GM19468 (cell line): ENCODE measurements around the gene UGDH.

Experiments used
- ATAC-seq: cut with Tn5 transposase; IDR thresholded peaks from one replicate; pipeline ENCODE4 v1.9.1; 2021; ENCODE audit warnings: mild to moderate bottlenecking, moderate library complexity, moderate number of reproducible peaks; ENCODE audit not compliant: unreplicated experiment; ENCODE audit errors: extremely low read depth

UGDH gene

DNA sequence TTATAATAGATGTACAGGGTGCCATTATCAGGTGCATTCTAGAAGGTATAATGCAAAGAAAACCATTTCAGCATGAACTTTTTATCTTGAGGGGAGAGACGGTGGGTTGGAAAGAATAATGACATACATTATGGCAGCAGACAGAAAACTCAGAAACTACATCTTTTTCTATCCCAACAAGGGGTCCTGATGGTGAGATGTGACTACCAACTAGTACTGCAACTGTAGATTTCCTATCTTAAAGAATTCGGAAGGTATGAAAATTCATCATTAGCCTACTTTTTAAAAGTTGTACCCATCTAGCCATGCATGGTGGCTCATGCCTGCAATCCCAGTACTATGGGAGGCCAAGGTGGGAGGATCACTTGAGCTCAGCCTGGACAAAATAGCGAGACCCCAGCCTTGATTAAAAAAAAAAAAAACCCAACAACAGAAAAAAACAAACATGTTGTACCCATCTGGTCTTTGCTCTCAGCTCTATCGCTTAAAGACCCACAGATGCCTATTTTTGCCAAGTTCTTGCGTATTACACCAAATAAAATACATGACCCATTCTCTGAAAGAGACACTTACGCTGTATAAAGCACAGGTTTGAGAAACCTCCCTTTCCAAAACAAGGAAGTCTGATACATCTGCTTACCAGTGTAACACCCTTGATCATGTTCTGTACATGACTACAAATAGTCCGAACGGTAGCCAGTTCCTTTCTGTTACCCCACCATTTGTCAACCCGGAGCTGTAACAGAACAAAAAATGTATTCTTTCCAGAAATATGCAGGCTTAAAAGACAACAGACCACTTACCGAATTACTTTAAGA lies 70.1 kb downstream of the UGDH start:
- no peak for ATAC-seq

DNA sequence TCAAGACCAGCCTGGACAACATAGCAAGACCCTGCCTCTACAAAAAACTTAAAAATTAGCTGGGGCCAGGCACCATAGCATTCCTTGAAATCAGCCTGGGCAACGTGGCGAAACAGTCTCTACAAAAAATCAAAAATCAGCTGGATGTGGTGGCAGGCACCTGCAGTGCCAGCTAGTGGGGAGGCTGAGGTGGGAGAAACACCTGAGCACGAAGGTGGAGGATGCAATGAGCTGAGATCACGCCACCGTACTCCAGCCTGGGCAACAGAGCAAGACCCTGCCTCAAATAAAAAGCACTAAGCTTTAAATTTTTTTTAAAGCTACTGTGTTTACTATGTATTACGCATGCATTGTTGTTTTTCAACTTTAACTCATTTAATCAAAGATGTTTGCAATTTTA lies 71.8 kb downstream of the UGDH start:
- no peak for ATAC-seq

DNA sequence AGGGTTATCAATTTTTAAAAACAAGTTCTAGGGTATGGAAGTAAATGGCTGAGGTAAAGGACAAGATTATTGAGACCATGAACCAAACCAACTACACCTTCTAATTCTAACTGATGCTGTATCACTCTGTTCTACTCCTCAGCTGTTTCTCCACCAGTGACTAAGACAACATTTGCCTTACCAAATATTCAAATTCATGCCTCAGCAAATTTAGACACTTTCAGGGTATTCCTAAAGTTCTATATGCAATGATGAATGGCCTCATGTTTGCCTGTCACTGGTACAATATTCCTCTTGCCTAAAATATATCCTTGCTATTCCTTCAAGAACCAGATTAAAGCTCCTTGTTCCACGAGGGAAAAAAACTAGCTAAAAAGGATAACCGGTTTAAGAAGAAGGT lies 73.5 kb downstream of the UGDH start:
- no peak for ATAC-seq

DNA sequence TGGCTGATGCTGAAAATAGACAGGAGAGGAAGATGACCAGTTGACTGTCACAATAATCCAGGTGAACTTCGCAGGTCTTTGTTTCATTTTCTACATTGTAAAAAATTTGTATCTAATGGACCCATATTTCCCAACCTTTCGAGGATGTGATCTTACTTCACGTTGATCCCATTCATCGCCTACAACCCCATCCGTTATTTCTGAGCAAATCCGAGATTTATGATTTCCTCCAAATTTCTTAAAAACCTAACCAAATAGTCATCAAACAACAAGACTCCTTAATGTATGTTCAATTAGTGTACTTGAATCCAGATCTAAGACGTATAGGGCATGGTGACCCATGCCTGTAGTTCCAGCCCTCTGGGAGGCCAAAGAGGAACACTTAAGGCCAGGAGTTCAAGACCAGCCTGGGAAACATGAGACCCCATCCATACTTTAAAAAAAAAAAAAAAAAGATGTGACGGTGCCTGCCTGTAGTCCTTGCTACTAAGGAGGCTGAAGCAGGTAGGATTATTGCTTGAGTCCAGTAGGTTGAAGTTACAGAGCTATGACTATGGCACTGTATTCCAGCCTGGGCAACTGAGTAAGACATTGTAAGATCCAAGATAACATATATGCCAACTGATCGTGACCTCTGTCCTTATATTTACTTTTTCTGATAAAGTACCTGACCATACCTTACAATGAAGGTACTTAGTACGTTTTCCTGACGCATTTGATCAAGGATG lies 74.2 kb downstream of the UGDH start:
- no peak for ATAC-seq

DNA sequence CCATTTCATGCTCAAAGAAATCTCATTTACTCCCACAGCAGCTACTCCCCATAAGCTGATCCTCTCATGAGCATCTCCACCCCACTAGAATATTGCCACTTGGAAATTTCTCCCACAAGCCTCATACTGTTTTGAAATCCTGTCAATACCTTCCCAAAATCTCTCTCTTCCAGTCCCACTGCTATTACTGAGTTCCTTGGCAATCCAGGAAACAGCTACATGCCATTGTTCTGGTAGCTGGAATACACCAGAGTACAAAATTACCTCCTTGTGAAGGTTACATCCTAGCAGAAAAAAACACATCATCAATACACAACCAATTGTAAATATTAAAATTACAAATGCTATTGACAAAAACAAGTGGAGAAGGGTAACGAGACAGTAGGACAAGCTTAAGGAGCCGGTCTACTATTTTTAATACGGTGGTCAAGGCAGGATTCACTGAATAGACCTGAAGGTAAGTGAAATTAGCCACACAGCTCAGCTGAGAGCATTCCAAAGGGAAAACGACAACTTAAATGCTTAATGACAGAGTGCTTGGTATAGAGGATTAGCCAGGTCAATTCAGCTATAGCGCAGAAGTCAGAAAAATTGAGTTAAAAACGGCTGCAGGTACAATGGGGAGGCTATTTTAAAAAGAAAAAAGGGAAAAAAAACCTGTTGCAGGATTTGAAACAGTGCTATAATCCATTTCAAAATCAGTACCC lies 74.9 kb downstream of the UGDH start:
- no peak for ATAC-seq

DNA sequence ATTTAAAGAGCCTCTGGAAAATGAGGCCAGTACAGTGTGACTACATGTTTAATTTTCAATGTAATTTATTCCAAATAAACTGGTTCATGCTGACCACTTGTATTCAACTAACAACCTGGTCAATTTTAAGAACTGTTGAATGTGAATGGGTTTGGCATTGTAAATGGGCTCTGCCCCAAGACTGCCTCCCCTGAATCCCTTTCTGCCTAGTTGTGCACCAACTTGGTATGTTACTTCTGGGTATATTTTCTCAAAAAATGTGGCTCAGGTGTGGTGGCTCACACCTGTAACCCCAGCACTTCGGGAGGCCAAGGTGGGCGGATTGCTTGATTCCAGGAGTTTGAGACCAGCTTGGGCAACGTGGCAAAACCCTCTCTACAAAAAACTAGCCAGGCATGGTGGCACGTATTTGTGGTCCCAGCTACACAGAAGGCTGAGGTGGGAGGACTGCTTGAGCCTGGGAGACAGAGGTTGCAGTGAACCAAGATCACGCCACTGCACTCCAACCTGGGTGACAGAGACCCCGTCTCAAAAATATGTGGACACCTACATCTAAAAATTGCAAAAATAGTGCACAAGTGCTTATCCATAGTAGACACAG lies 75.7 kb downstream of the UGDH start:
- no peak for ATAC-seq

DNA sequence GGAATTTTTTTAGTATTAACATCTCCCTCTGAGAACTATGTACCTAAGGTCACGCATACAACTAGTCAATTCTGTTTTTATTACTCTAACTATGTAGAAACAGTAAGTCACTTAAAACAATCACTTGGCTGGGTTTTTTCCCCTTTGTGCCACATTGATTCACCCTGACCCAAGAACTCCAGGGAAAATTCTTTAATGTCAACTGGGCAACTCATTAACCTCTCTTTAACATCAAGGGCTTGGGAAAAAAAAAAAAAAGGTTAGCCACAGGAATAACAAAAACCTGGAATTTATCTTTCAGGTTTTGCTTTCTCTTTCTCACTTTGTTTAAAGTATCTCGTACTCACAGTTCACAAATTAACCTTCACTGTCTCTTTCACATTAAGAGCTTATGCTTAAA lies 76.6 kb downstream of the UGDH start:
- ATAC-seq = no peak
